GM12878 (cell line): ENCODE measurements around the gene ABCG4. TPM values are rescaled to one million over a fixed set of nuclear protein-coding genes. Genes with fewer than 3 reads are reported as not detected.

Experiments used
- CHD2 ChIP-seq: IDR thresholded peaks from 2 replicates; pipeline ENCODE4 v1.6.1; 2011; ENCODE audit warnings: low read depth, low read length, improper control_type of control experiment, borderline replicate concordance
- DPF2 ChIP-seq: fragments of 450-650 bp; IDR thresholded peaks from 2 replicates; pipeline ENCODE4 v1.6.1; 2017; ENCODE audit warnings: mild to moderate bottlenecking
- EP300 ChIP-seq, 2 experiments: fragments of 150-350 bp in 1 of 2; IDR thresholded peaks; 2 replicates each; pipeline ENCODE4 v1.6.1; 2011 to 2012; ENCODE audit warnings: low read depth in 2 of 2, low read length in 2 of 2, borderline replicate concordance in 1 of 2, improper control_type of control experiment in 1 of 2, inconsistent platforms in 1 of 2; ENCODE audit not compliant: control insufficient read depth in 1 of 2
- NBN ChIP-seq: fragments of 450-650 bp; IDR thresholded peaks from 2 replicates; pipeline ENCODE4 v1.6.1; 2016
- NFYB ChIP-seq: IDR thresholded peaks from 2 replicates; pipeline ENCODE4 v1.6.1; 2011; ENCODE audit warnings: low read depth, mild to moderate bottlenecking, low read length, improper control_type of control experiment, moderate library complexity; ENCODE audit not compliant: insufficient read depth
- NR2C2 ChIP-seq: IDR thresholded peaks from 2 replicates; pipeline ENCODE4 v1.6.1; 2011; ENCODE audit warnings: borderline replicate concordance, low read depth; ENCODE audit not compliant: control insufficient read depth, insufficient read length
- POLR2AphosphoS5 ChIP-seq: IDR thresholded peaks from 2 replicates; pipeline ENCODE4 v1.6.1; 2011; ENCODE audit warnings: mild to moderate bottlenecking, low read length, inconsistent platforms
- TCF7 ChIP-seq: IDR thresholded peaks from 2 replicates; pipeline ENCODE4 v1.6.1; 2014; ENCODE audit warnings: antibody characterized with exemption, borderline replicate concordance
- ZNF217 ChIP-seq: fragments of 450-650 bp; IDR thresholded peaks from 2 replicates; pipeline ENCODE4 v1.6.1; 2017; ENCODE audit warnings: antibody characterized with exemption, mild to moderate bottlenecking
- ZZZ3 ChIP-seq: IDR thresholded peaks from 2 replicates; pipeline ENCODE4 v1.6.1; 2011; ENCODE audit warnings: low read depth; ENCODE audit not compliant: control insufficient read depth, insufficient read length
- polyA plus RNA-seq, 11 experiments: library from polyadenylated mRNA; depleted of rRNA in 4 of 11; unstranded in 6 of 11; stranded (reverse) in 5 of 11; fragments of >200 nt; fragmentation: Nextera tagmentation in 4 of 11; fragmentation: Illumina TruSeq in 1 of 11; extraction: Ambion mirVana in 4 of 11; extraction: Trizol in 1 of 11; gene quantifications; 1 replicate in 1 of 11; 2 replicates in 10 of 11; pipeline versions ENCODE4 v1.2.1 to v1.2.3, GENCODE V29; 2011 to 2016; ENCODE audit warnings: inconsistent platforms in 2 of 11, missing spikeins in 2 of 11, low read depth in 1 of 11
- total RNA-seq, 4 experiments: library from RNA; depleted of rRNA in 3 of 4; stranded (reverse); fragments of >200 nt in 3 of 4; fragmentation: Illumina TruSeq in 1 of 4; extraction: Trizol in 1 of 4; gene quantifications; 2 replicates each; pipeline versions ENCODE4 v1.2.1 to v1.2.3, GENCODE V29; 2013 to 2021
- TF ChIP-seq, protein P1 (sequence below): fragments of 450-650 bp; IDR thresholded peaks from 2 replicates; pipeline ENCODE4 v1.6.1; 2017; ENCODE audit warnings: mild to moderate bottlenecking, moderate library complexity
- TF ChIP-seq, protein P2 (sequence below): fragments of 450-650 bp; IDR thresholded peaks from 2 replicates; pipeline ENCODE4 v1.6.1; 2018; ENCODE audit warnings: borderline replicate concordance, mild to moderate bottlenecking; ENCODE audit not compliant: partially characterized antibody
- TF ChIP-seq, protein P3 (sequence below): fragments of 450-650 bp; IDR thresholded peaks from 2 replicates; pipeline ENCODE4 v1.6.1; 2018; ENCODE audit warnings: mild to moderate bottlenecking, low read depth, moderate library complexity; ENCODE audit not compliant: partially characterized antibody
- TF ChIP-seq, protein P4 (sequence below): fragments of 450-650 bp; IDR thresholded peaks from 2 replicates; pipeline ENCODE4 v1.6.1; 2017; ENCODE audit warnings: mild to moderate bottlenecking, moderate library complexity

The ABCG4 gene
- total and polyA plus RNA-seq, 10 of the 15 experiments (the other 5 are each of a cell fraction or from before 2014, with no cell fraction given), result not detected

DNA sequence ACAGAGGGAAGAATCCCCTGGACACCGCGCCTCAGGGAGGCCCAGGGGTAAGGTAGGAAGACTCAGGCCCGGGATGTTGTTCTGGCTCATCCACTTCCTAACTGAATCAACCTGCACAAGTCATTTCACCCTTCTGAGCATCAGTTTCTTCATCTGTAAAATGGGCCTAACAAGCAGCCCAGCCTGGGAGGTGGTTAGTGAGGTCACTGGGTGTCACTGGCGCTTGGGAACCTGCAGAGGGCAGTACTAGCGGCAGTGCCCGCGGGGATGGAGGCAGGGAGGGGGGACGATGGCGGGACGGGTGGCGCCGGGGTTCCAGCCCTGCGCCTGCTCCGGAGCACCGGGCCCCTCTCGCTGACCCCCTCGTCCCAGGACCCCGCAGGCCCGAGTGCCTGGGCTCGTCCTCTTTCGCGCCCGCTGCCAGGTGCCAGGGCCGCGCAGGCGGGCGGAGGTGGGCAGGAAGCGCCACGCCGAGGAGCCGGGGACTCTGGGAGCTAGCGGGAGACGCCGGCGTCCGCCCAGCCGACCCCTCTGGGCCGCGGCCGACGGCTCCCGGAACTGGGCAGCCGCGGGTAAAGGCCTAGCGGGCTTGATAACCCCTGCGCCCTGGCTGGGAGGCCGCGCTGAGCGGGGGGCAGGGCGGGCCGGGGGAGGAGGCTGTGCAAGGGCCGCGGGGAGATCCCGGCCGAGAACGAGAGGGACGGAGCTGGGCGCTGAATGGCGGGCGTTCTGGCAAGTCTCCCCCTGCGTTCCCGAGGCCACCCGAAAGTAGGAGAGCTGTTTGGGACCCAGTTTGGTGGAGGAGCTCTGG is 19.8 kb downstream of the ABCG4 start, which contains the start of gene NLRX1 (continued):
- TF ChIP-seq DPF2 (peak; percentile 75; the same call in 1 of the 2 replicates), EP300 (IDR thresholded peaks at IDR 0.05; ENCODE audit: borderline replicate concordance in 1 of 2, control insufficient read depth in 1 of 2, low read depth in 2 of 2, low read length in 2 of 2) (no peak), NFYB (no peak), POLR2AphosphoS5 (peak; percentile 50; the same call in 1 of the 2 replicates), TCF7 (no peak), CHD2 (peak; percentile 36; the same call in 1 of the 2 replicates), NBN (peak; percentile 86), NR2C2 (no peak), ZZZ3 (no peak), ZNF217 (peak; percentile 99)
- TF ChIP-seq, protein P1, sequence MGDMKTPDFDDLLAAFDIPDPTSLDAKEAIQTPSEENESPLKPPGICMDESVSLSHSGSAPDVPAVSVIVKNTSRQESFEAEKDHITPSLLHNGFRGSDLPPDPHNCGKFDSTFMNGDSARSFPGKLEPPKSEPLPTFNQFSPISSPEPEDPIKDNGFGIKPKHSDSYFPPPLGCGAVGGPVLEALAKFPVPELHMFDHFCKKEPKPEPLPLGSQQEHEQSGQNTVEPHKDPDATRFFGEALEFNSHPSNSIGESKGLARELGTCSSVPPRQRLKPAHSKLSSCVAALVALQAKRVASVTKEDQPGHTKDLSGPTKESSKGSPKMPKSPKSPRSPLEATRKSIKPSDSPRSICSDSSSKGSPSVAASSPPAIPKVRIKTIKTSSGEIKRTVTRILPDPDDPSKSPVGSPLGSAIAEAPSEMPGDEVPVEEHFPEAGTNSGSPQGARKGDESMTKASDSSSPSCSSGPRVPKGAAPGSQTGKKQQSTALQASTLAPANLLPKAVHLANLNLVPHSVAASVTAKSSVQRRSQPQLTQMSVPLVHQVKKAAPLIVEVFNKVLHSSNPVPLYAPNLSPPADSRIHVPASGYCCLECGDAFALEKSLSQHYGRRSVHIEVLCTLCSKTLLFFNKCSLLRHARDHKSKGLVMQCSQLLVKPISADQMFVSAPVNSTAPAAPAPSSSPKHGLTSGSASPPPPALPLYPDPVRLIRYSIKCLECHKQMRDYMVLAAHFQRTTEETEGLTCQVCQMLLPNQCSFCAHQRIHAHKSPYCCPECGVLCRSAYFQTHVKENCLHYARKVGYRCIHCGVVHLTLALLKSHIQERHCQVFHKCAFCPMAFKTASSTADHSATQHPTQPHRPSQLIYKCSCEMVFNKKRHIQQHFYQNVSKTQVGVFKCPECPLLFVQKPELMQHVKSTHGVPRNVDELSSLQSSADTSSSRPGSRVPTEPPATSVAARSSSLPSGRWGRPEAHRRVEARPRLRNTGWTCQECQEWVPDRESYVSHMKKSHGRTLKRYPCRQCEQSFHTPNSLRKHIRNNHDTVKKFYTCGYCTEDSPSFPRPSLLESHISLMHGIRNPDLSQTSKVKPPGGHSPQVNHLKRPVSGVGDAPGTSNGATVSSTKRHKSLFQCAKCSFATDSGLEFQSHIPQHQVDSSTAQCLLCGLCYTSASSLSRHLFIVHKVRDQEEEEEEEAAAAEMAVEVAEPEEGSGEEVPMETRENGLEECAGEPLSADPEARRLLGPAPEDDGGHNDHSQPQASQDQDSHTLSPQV, result 0 out of 2 replicates have a peak, but pooled peaks have one; percentile 43
- TF ChIP-seq, protein P2, sequence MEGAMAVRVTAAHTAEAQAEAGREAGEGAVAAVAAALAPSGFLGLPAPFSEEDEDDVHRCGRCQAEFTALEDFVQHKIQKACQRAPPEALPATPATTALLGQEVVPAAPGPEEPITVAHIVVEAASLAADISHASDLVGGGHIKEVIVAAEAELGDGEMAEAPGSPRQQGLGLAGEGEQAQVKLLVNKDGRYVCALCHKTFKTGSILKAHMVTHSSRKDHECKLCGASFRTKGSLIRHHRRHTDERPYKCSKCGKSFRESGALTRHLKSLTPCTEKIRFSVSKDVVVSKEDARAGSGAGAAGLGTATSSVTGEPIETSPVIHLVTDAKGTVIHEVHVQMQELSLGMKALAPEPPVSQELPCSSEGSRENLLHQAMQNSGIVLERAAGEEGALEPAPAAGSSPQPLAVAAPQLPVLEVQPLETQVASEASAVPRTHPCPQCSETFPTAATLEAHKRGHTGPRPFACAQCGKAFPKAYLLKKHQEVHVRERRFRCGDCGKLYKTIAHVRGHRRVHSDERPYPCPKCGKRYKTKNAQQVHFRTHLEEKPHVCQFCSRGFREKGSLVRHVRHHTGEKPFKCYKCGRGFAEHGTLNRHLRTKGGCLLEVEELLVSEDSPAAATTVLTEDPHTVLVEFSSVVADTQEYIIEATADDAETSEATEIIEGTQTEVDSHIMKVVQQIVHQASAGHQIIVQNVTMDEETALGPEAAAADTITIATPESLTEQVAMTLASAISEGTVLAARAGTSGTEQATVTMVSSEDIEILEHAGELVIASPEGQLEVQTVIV, result peak; percentile 12
- TF ChIP-seq, protein P3, sequence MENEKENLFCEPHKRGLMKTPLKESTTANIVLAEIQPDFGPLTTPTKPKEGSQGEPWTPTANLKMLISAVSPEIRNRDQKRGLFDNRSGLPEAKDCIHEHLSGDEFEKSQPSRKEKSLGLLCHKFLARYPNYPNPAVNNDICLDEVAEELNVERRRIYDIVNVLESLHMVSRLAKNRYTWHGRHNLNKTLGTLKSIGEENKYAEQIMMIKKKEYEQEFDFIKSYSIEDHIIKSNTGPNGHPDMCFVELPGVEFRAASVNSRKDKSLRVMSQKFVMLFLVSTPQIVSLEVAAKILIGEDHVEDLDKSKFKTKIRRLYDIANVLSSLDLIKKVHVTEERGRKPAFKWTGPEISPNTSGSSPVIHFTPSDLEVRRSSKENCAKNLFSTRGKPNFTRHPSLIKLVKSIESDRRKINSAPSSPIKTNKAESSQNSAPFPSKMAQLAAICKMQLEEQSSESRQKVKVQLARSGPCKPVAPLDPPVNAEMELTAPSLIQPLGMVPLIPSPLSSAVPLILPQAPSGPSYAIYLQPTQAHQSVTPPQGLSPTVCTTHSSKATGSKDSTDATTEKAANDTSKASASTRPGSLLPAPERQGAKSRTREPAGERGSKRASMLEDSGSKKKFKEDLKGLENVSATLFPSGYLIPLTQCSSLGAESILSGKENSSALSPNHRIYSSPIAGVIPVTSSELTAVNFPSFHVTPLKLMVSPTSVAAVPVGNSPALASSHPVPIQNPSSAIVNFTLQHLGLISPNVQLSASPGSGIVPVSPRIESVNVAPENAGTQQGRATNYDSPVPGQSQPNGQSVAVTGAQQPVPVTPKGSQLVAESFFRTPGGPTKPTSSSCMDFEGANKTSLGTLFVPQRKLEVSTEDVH, result no peak
- TF ChIP-seq, protein P4, sequence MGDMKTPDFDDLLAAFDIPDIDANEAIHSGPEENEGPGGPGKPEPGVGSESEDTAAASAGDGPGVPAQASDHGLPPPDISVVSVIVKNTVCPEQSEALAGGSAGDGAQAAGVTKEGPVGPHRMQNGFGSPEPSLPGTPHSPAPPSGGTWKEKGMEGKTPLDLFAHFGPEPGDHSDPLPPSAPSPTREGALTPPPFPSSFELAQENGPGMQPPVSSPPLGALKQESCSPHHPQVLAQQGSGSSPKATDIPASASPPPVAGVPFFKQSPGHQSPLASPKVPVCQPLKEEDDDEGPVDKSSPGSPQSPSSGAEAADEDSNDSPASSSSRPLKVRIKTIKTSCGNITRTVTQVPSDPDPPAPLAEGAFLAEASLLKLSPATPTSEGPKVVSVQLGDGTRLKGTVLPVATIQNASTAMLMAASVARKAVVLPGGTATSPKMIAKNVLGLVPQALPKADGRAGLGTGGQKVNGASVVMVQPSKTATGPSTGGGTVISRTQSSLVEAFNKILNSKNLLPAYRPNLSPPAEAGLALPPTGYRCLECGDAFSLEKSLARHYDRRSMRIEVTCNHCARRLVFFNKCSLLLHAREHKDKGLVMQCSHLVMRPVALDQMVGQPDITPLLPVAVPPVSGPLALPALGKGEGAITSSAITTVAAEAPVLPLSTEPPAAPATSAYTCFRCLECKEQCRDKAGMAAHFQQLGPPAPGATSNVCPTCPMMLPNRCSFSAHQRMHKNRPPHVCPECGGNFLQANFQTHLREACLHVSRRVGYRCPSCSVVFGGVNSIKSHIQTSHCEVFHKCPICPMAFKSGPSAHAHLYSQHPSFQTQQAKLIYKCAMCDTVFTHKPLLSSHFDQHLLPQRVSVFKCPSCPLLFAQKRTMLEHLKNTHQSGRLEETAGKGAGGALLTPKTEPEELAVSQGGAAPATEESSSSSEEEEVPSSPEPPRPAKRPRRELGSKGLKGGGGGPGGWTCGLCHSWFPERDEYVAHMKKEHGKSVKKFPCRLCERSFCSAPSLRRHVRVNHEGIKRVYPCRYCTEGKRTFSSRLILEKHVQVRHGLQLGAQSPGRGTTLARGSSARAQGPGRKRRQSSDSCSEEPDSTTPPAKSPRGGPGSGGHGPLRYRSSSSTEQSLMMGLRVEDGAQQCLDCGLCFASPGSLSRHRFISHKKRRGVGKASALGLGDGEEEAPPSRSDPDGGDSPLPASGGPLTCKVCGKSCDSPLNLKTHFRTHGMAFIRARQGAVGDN, result peak; percentile 71; the same call in 1 of the 2 replicates
